ENCODE measurements around the gene SOX13.

Gene SOX13

GRCh38 chr1:204154568-204155255, 81.8 kb downstream of the SOX13 start:
- DNase-seq (ENCODE audit: low spot score) = no peak

DNA sequence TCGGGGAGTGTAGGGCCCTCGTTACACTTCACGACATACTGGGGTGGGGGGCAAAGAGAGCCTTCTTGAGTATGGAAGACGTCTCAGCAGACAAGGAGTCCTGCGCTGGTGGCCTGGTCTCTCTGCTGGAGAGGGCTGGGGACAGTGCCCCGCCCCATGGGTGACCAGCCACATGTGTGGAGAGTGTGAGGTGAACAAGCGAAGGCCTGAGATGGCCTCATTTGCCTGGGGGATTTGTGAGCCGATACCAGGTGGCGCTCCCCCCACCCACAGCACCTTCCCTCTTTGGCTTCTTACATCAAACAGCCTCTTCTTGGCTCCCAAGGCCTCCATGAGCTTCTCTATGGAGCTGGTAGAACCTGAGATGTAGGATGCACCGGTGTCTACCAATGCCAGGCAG, 83.0 kb downstream of the SOX13 start:
- no peak for DNase-seq (ENCODE audit: low spot score)

- no peak for DNase-seq (ENCODE audit: low spot score)
Measured at GRCh38 chr1:204157962-204158361, 85.0 kb downstream of the SOX13 start.

DNA sequence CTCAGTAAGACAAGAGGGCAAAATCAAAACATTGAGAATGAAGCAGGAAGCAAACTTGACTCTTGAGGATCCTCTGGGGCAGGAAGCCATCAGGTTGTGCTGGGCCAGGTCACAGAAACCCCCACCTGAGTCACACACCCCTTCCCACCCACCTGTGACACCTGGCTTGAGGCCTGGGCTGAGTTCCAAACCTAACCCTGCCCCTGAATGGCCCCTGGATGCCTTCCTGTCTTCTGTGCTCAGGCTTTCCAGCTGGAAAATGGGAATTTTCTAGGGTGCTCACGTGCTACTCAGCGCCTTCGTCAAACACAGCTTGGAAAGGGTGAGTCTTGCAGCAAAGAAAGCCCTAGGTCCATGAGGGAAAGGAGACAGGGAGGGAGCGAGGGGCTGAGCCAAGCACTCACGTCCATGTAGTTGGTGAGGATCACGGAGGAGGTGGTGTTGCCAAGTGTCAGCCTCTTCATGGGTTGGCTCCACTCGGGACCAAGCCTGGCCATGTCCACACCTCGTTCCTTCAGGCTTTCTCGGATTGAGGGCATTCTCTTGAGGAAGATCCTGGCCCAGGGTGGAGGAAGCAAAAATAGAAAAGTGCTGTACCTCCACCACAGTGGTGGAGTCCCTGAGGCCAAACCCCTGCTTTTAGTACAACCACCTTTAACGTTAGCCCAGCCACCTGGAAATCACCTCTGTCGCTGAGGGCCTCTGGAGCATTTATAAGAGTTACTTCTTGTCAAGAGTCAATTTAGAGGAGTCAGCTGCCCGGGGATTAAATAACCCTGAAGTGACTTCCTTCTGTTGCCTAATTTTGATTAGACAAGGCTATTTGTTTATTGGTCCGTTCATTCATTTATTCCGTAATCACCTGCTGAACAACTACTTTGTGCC, 88.9 kb downstream of the SOX13 start:
- no peak for DNase-seq (ENCODE audit: low spot score)

- peak; percentile 81 for DNase-seq (ENCODE audit: low spot score)
Measured at GRCh38 chr1:204162494-204163074, 89.7 kb downstream of the SOX13 start.

DNA sequence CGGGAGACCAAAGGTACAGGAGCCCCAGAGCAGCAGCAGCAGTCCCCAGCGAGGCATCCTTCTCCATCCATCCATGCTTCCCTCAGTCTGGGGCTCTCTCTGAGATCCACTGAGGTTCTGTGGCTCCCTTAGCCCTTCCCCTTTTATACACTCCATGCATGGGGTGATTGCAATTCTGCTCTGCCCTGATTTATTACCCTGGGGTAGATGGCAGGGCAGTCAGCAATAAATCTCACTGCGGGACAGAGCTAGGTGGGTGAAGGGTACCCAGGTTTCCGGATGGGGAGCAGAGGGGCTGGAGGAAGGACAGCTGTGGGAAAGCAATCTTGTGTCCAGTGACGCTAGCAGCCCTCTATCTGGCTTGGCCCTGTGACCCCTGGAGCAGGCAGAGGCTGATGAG, 93.3 kb downstream of the SOX13 start, which contains the start of gene REN:
Gene REN, minus strand, starts transcription at position 119 of the 400 bp plus-strand sequence. Its CDS starts 44 bp downstream, at position 75.
- no peak for DNase-seq (ENCODE audit: low spot score)

GRCh38 chr1:204167730-204168129, 94.8 kb downstream of the SOX13 start:
- DNase-seq (ENCODE audit: low spot score) = no peak

DNA sequence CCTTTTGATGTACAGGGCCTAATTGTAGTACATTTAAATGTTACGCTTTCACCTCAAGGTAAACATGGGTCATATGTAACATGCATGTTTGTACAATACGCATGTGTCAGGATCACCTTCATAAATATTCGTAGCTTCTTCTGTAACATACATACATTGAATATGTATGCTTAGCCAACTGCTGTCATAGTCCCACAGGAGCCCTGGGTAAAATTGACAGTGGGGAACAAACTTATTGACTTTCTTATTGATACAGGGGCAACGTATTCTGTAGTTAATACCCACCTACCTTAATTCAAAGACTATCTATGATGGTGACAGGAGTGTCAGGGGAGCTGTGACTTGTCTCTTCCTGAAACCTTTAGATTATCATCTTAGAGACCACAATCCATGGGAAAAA, 96.9 kb downstream of the SOX13 start:
- no peak for DNase-seq (ENCODE audit: low spot score)

DNA sequence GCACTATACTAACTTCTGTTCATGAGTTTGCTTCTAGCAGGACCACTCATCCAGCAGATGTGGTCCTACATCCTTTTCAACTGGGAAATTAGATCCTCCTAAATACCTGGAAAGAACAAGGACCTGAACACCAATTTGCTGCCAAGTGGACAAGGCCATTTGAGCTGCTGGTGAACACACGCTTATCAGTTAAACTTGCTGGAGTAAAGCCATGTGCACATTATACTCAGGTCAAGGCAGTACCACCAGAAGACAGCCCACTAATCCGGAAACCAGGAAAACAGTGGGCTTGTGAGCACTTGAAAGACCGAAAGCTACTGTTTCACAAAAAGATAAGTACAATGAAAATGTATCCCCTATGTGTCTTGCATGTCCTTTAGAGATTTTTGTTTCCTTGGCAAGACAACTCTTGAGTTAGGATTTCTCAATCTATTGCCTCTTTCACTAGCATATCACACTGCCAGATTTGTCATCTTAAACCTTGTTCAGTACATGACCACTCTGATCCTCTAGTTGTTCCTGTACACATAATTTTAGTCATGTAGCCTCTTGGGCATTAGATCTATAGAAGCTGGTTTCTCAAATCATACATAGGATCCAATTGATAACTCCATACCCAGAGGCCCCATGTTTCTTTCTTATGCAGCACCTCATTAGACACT, 97.7 kb downstream of the SOX13 start:
- no peak for DNase-seq (ENCODE audit: low spot score)

DNA sequence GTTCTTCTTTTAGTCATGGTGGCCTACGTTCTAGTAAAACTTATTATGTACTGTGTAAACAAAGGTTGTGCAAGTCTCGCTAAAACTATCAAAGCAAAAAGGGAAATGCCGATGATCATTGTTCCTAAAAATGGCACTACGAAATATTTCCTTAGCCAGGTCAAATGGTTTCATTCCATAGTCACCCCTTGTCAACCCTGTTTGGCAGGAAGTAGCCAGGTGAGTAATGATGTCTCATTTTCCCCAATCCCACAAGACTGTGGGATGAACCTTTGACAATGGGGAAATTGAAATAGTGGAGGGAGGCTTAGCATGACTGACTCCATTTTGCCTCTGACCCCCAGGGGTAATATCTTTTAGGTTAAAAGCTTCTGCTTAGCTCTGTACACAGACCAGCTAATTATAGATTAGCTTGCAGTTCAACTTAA, 98.8 kb downstream of the SOX13 start:
- DNase-seq (ENCODE audit: low spot score) = no peak

DNA sequence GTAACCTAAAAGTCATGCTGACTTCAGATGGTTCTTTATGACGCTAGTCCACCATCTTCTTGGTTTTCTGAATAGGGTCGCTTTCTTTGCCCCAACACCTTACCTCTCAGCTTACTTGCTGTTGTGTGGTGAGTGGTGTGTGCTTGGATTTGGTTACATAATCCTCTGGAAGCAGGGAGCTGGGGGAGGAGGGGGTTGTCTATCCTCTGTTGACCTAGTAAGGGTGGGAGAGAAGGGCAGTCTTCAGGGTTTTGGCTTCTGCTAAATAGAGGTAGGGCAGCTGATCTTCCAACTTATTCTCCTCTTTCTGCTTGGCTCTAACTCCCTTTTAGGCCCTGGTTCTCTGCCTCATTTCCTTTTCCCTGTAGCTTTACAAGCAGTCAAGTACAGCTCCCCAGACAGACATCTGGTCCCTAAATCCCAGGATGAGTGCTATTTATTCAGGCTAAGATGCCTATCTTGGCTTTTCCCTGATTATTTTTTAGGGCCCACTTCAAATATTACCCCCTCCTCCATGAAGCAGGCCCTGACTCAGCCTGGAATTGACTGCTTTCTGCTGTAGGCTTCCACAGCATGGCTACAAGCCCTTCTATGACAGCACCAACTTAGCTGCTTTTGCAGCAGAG, 99.6 kb downstream of the SOX13 start:
- no peak for DNase-seq (ENCODE audit: low spot score)

DNA sequence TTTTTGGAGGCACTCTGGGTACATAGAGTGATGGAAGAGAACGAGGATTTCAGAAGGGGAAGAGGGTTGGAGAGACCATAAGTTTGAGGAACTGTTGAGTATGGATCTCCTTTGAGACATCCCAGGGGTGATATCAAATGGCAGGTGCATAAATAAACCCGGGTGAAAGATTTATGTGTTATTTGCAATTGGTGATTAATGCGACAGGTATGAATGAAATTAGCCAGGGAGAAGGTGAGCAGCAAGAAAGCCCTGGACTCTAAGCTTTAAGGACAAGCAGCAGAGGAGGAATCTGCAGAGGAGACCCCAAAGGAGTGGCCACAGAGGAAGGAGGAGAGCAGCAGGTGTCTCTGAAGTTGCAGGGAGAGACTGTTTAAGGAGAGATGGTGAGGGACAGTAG, 102.0 kb downstream of the SOX13 start:
- DNase-seq (ENCODE audit: low spot score) = no peak

DNA sequence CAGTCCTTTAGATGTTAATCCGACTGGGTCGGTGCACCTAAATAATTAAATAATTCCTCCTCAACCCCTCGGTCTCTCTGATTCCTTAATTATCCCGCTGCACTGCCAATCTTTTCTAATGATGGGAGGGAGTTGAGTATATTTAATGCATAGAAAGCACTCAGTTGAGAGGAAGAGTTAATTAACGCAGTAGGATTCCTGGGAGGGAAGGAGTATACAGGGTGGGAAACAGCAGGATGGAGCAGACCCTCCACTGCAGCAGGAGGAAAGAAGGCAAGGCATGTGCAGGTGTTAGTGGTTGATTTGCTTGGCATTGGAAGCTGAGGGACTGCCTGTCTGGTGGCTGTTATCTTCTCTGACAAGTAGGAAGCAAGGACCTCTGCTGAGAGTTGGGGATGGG, 103.1 kb downstream of the SOX13 start:
- DNase-seq (ENCODE audit: low spot score) = no peak

GRCh38 chr1:204177133-204177532, 104.2 kb downstream of the SOX13 start:
- no peak for DNase-seq (ENCODE audit: low spot score)

All from Ammon's horn (tissue), 1 donor.